Keratinocyte (primary cell): ENCODE data around the gene XIRP1. TPM values are rescaled to one million over a fixed set of nuclear protein-coding genes. Genes with fewer than 3 reads are reported as not detected.

ENCODE experiments used
- DNase-seq: peaks from one replicate; pipeline ENCODE4 v3.0.0-alpha.2; 2011; ENCODE audit warnings: low read depth, missing footprints, low spot score
- FAIRE-seq: peaks from 2 replicates; lab custom pipeline; 2011; peaks lifted over from hg19 to GRCh38; lab: Jason Lieb, UNC
- H2AFZ ChIP-seq: 2 replicates; pipeline ENCODE4 v1.6.0; 2012; ENCODE audit warnings: low read length, control low read depth, inconsistent platforms; ENCODE audit not compliant: control insufficient read depth
- H3K27ac ChIP-seq: 2 replicates; pipeline ENCODE4 v1.5.1; 2011; ENCODE audit warnings: low read length; ENCODE audit not compliant: control insufficient read depth, insufficient read depth
- H3K27me3 ChIP-seq: 3 replicates; pipeline ENCODE4 v1.6.0; 2011; ENCODE audit warnings: low read length; ENCODE audit not compliant: control insufficient read depth, insufficient read depth; ENCODE audit errors: extremely low read depth
- H3K36me3 ChIP-seq, 2 experiments: 2 replicates in 1 of 2; 3 replicates in 1 of 2; pipeline ENCODE4 v1.5.1; 2011; ENCODE audit warnings: low read length in 2 of 2, mild to moderate bottlenecking in 1 of 2; ENCODE audit not compliant: control insufficient read depth in 2 of 2, insufficient read depth in 2 of 2; ENCODE audit errors: extremely low read depth in 1 of 2
- H3K4me1 ChIP-seq: 3 replicates; pipeline ENCODE4 v1.5.1; 2011; ENCODE audit warnings: low read length; ENCODE audit not compliant: control insufficient read depth, insufficient read depth; ENCODE audit errors: extremely low read depth
- H3K4me2 ChIP-seq: 3 replicates; pipeline ENCODE4 v1.6.0; 2011; ENCODE audit warnings: low read depth, low read length; ENCODE audit not compliant: control insufficient read depth, insufficient read depth; ENCODE audit errors: extremely low read depth
- H3K4me3 ChIP-seq, 3 experiments: fragments of 200-600 bp in 1 of 3; sonication (generic) in 1 of 3; 2 replicates in 2 of 3; 3 replicates in 1 of 3; pipeline ENCODE4 v1.5.1; 2011 to 2016; ENCODE audit warnings: low read length in 3 of 3, mild to moderate bottlenecking in 3 of 3, control low read depth in 2 of 3, inconsistent platforms in 1 of 3, low read depth in 1 of 3, mixed read lengths in 1 of 3, mixed run types in 1 of 3, moderate library complexity in 1 of 3; ENCODE audit not compliant: control insufficient read depth in 2 of 3, insufficient read depth in 2 of 3; ENCODE audit errors: extremely low read depth in 1 of 3
- H3K79me2 ChIP-seq: 2 replicates; pipeline ENCODE4 v1.6.0; 2012; ENCODE audit warnings: low read length; ENCODE audit not compliant: control insufficient read depth, insufficient read depth
- H3K9ac ChIP-seq: 3 replicates; pipeline ENCODE4 v1.6.0; 2011; ENCODE audit warnings: low read length; ENCODE audit not compliant: control insufficient read depth, insufficient read depth; ENCODE audit errors: extremely low read depth
- H3K9me1 ChIP-seq: 3 replicates; pipeline ENCODE4 v1.6.0; 2011; ENCODE audit warnings: low read length; ENCODE audit not compliant: control insufficient read depth, insufficient read depth; ENCODE audit errors: extremely low read depth
- H3K9me3 ChIP-seq: 2 replicates; pipeline ENCODE4 v1.5.1; 2012; ENCODE audit warnings: low read depth, low read length; ENCODE audit not compliant: control insufficient read depth
- H4K20me1 ChIP-seq: 3 replicates; pipeline ENCODE4 v1.6.0; 2011; ENCODE audit warnings: low read length; ENCODE audit not compliant: control insufficient read depth, insufficient read depth; ENCODE audit errors: extremely low read depth
- EZH2 ChIP-seq: IDR thresholded peaks from one replicate; pipeline ENCODE4 v1.6.1; 2012; ENCODE audit warnings: inconsistent platforms, mild to moderate bottlenecking, low read length, moderate library complexity
- dilution Hi-C: fragments of 300-500 bp; cut with MboI; formaldehyde crosslinking; loops from one replicate; pipeline ENCODE4 v1.7.0; 2020; ENCODE audit warnings: low sequenced_read_pairs; ENCODE audit not compliant: extremely low pct_ligation_motif_present
- polyA plus RNA-seq, 5 experiments: library from polyadenylated mRNA; depleted of rRNA in 3 of 5; stranded (reverse) in 3 of 5; stranded (forward) in 1 of 5; unstranded in 1 of 5; fragments of >200 nt; gene quantifications; 1 replicate in 1 of 5; 2 replicates in 3 of 5; 3 replicates in 1 of 5; pipeline versions ENCODE4 v1.2.1 to v1.2.3, GENCODE V29; 2011 to 2012; ENCODE audit warnings: missing spikeins in 2 of 5, low read depth in 1 of 5, low replicate concordance in 1 of 5
- TF ChIP-seq, protein P1 (sequence below), 3 experiments: IDR thresholded peaks in 1 of 3; conservative IDR thresholded peaks in 1 of 3; optimal IDR thresholded peaks in 1 of 3; 2 replicates in 2 of 3; 3 replicates in 1 of 3; pipeline versions ENCODE3 to v1.5.1; 2011; ENCODE audit warnings: low read length in 3 of 3, mild to moderate bottlenecking in 3 of 3, moderate library complexity in 2 of 3, control low read depth in 1 of 3, inconsistent platforms in 1 of 3; ENCODE audit not compliant: insufficient read depth in 2 of 3; ENCODE audit errors: extremely low read depth in 1 of 3

Gene XIRP1
- polyA plus RNA-seq, 1 donor (not counting 4 experiments of a cell fraction or from before 2014, with no cell fraction given) = not detected

DNA sequence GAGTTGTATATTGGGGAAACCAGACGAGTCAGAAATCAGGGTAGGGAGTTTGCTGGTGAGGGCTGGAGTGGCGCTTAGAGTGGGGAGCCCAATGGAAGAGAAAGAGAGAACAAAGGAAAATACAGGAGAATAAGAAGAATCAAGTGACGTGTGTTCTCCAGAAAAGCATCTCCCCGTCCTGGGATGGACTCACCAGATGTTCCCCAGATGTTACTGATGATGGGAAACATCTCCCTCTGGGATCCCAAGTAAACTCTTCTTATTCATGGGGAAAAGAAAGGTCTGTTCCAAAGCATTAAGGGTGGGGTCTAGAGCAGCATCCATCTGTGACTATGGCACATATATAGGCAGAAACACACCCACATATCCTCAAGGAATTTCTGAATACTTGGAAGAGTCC lies 36.0 kb downstream of the XIRP1 start:
- Histone ChIP-seq H3K4me2 (no peak overlapping the region), H3K9ac (no peak overlapping the region), H4K20me1 (peaks cover 2% of the 10 kb centered on the region), H3K9me1 (no peaks in the 10 kb centered on the region), H3K4me1 (peaks cover 13% of the 10 kb centered on the region), H3K9me3 (no peaks in the 10 kb centered on the region), H3K4me3 (no peak overlapping the region), H3K27me3 (no peaks in the 10 kb centered on the region), H3K79me2 (no peaks in the 10 kb centered on the region), H2AFZ (no peak overlapping the region), H3K36me3 (no peaks in the 10 kb centered on the region), H3K27ac (no peak overlapping the region)
- dilution Hi-C loops = no loop called here
- FAIRE-seq = no peak
- TF ChIP-seq, protein P1, sequence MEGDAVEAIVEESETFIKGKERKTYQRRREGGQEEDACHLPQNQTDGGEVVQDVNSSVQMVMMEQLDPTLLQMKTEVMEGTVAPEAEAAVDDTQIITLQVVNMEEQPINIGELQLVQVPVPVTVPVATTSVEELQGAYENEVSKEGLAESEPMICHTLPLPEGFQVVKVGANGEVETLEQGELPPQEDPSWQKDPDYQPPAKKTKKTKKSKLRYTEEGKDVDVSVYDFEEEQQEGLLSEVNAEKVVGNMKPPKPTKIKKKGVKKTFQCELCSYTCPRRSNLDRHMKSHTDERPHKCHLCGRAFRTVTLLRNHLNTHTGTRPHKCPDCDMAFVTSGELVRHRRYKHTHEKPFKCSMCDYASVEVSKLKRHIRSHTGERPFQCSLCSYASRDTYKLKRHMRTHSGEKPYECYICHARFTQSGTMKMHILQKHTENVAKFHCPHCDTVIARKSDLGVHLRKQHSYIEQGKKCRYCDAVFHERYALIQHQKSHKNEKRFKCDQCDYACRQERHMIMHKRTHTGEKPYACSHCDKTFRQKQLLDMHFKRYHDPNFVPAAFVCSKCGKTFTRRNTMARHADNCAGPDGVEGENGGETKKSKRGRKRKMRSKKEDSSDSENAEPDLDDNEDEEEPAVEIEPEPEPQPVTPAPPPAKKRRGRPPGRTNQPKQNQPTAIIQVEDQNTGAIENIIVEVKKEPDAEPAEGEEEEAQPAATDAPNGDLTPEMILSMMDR (optimal IDR thresholded peaks at IDR 0.05 in 1 of 3, IDR thresholded peaks at IDR 0.05 in 1 of 3, conservative IDR thresholded peaks at IDR 0.05 in 1 of 3; ENCODE audit: extremely low read depth in 1 of 3, insufficient read depth in 2 of 3, low read length in 3 of 3) = no peak
- TF ChIP-seq EZH2 = no peak
- no peak for DNase-seq

DNA sequence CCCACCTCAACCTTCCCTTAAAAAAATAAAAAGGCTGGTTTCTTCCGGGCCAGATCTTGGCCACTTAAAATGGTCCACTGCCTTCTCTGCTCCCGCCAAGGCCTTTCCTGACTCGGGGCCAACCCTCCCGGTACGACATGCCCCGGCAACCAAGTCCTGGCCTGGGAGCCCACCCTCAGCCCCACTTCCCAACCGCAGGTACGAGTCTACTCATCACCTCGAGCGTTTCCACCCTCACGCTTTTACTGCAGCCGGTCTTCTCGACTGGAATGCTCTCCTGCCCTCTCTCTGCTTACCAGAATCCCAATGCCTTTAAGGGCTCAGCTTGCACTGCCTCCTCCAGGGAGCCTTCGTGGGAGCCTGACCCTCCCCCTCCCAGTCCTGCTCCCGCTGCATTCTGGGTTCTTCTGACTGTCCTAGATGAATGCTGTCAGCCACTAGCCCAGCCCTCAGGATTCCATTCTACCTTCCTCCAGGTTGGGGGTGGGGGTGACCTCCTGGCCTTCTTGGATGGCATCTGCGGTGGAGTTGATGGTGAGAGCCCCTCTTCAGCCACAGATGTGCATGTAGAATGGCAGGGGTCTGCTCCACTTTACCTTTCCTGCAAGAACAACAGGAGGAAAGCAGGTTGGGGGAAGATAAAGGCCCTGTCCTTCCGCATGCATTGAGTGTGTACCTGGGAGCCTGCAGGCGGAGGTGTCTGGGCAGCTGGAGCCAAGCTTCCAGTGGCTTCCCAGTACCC lies 37.9 kb downstream of the XIRP1 start:
- Histone ChIP-seq H3K27me3 (no peaks in the 10 kb centered on the region), H4K20me1 (peaks cover 2% of the 10 kb centered on the region), H3K4me3 (no peak overlapping the region), H3K79me2 (peaks cover 13% of the 10 kb centered on the region), H3K4me1 (peaks cover 33% of the 10 kb centered on the region), H3K4me2 (no peak overlapping the region), H3K27ac (no peak overlapping the region), H3K9me1 (peaks cover 6% of the 10 kb centered on the region), H3K9me3 (no peaks in the 10 kb centered on the region), H3K9ac (no peak overlapping the region), H3K36me3 (no peaks in the 10 kb centered on the region), H2AFZ (no peak overlapping the region)
- dilution Hi-C loops = no loop called here
- FAIRE-seq (no peak), DNase-seq (no peak)
- TF ChIP-seq, protein P1 (optimal IDR thresholded peaks at IDR 0.05 in 1 of 3, IDR thresholded peaks at IDR 0.05 in 1 of 3, conservative IDR thresholded peaks at IDR 0.05 in 1 of 3; ENCODE audit: extremely low read depth in 1 of 3, insufficient read depth in 2 of 3, low read length in 3 of 3) = no peak
- no peak for TF ChIP-seq EZH2
